ENCODE results near the gene ACTG1. TPM values are rescaled to one million over a fixed set of nuclear protein-coding genes. Genes with fewer than 3 reads are reported as not detected.

The ACTG1 gene
- total and polyA plus RNA-seq, 2 of the 13 experiments (the other 11 are each of a cell fraction or from before 2014, with no cell fraction given) = 973 to 1,138 TPM

GRCh38 chr17:81484195-81484979, 28.2 kb downstream of the ACTG1 start (continued):
- TF ChIP-seq LRRFIP1 (CRISPR knock-in tag; conservative IDR thresholded peaks at IDR 0.05) (no peak), ARID5B (CRISPR knock-in tag; IDR thresholded peaks at IDR 0.05) (peak; percentile 44), NFKBIZ (CRISPR knock-in tag; IDR thresholded peaks at IDR 0.05) (0 out of 2 replicates have a peak, but pooled peaks have one; percentile 41), GTF3A (CRISPR knock-in tag; conservative IDR thresholded peaks at IDR 0.05) (no peak; the same call in 1 of the 2 replicates), GABPA (IDR thresholded peaks at IDR 0.05; ENCODE audit: low read depth, low read length) (no peak), GABPA (CRISPR knock-in tag; IDR thresholded peaks at IDR 0.05; ENCODE audit: low read depth) (no peak), ZNF710 (CRISPR knock-in tag; IDR thresholded peaks at IDR 0.05; ENCODE audit: borderline replicate concordance) (peak; percentile 77), YY1 (IDR thresholded peaks at IDR 0.05; ENCODE audit: insufficient read depth, insufficient replicate concordance, low read depth, low read length) (peak; percentile 83), ZXDC (CRISPR knock-in tag; IDR thresholded peaks at IDR 0.05) (peak; percentile 83; the same call in 1 of the 2 replicates), SP1 (IDR thresholded peaks at IDR 0.05) (no peak), SP1 (CRISPR knock-in tag; IDR thresholded peaks at IDR 0.05) (peak; percentile 36), ZNF441 (CRISPR knock-in tag; IDR thresholded peaks at IDR 0.05; ENCODE audit: borderline replicate concordance) (peak; percentile 36; the same call in 1 of the 2 replicates), CBX1 (IDR thresholded peaks at IDR 0.05; ENCODE audit: low read depth) (peak; percentile 59), TFAP4 (IDR thresholded peaks at IDR 0.05; ENCODE audit: borderline replicate concordance, low read depth) (peak; percentile 34; the same call in 1 of the 2 replicates)
